Measurements from ENCODE around the gene CLEC1A. TPM values are rescaled to one million over a fixed set of nuclear protein-coding genes. Genes with fewer than 3 reads are reported as not detected.

Gene CLEC1A
- total RNA-seq, 4 donors from 2014 or later, result 6.0 to 19.4 (median 8.4) TPM

DNA sequence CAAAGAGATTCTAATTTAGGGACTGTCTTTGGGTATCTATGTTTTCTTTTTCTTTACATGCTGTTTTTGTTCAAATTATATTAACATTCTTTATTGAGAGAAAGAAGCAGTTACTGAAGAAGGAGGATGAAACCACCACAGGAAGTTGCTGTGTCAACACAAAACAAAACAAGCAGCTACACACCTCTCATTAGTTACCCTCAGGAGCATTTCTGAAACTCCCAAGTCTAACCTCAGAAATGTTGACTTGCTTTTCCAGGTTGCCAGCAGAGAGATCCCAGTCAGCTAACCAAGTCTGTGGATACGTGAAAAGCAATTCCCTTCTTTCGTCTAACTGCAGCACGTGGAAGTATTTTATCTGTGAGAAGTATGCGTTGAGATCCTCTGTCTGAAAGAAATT is 33.5 kb downstream of the CLEC1A start:
- no peak for DNase-seq (ENCODE audit: low spot score in 2 of 2)
- WGBS, 2 donors, result 56 to 68% methylated on average over 4 of the region's 4 CpGs
- Histone ChIP-seq H3K9me3 (no peaks in the 10 kb centered on the region), H3K27me3 (no peaks in the 10 kb centered on the region), H3K4me1 (peaks cover 0 to 23% (median 3%) of the 10 kb centered on the region in 4 donors), H3K4me3 (no peak overlapping the region), H3K27ac (no peak overlapping the region), H3K36me3 (no peaks in the 10 kb centered on the region)
- TF ChIP-seq EP300 (IDR thresholded peaks at IDR 0.05) (no peak), POLR2A (IDR thresholded peaks at IDR 0.05) (no peak), CTCF (IDR thresholded peaks at IDR 0.05) (no peak)

DNA sequence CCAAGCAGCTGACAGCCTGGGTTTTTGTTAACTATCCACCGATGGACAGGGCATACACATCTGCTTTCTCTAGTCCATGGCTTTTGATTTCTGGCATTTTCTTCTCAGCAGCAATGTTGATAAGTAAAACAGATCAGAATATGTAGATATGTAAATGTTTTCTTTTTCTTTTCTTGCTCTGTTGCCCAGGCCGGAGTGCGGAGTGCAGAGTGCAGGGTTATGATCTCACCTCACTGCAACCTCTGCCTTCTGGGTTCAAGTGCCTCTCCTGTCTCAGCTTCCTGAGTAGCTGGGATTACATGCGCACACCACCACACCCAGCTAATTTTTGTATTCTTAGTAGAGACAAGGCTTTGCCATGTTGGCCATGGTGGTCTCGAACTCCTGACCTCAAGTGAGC is 40.4 kb downstream of the CLEC1A start:
- 81 to 82% methylated on average over 5 of the region's 5 CpGs for WGBS, 2 donors
- no peaks in the 10 kb centered on the region for H3K9me3 ChIP-seq
- H3K4me1 ChIP-seq, result no peaks in the 10 kb centered on the region
- no peak overlapping the region for H3K4me3 ChIP-seq
- no peaks in the 10 kb centered on the region for H3K36me3 ChIP-seq
- TF ChIP-seq CTCF (IDR thresholded peaks at IDR 0.05), result no peak
- TF ChIP-seq EP300 (IDR thresholded peaks at IDR 0.05), result no peak
- TF ChIP-seq POLR2A (IDR thresholded peaks at IDR 0.05), result no peak
- no peak overlapping the region for H3K27ac ChIP-seq
- no peaks in the 10 kb centered on the region for H3K27me3 ChIP-seq
- DNase-seq (ENCODE audit: low spot score in 2 of 2), result no peak

- DNase-seq (ENCODE audit: low spot score in 2 of 2), result no peak
- H3K9me3 ChIP-seq, result peaks cover 0 to 9% (median 0%) of the 10 kb centered on the region in 4 donors
- H3K4me3 ChIP-seq, result no peak overlapping the region
- H3K4me1 ChIP-seq, result no peaks in the 10 kb centered on the region
- H3K27ac ChIP-seq, result no peak overlapping the region
- 79 to 81% methylated on average over 7 of the region's 7 CpGs for WGBS, 2 donors
- no peaks in the 10 kb centered on the region for H3K27me3 ChIP-seq
- TF ChIP-seq EP300 (IDR thresholded peaks at IDR 0.05) (no peak), CTCF (IDR thresholded peaks at IDR 0.05) (no peak), POLR2A (IDR thresholded peaks at IDR 0.05) (no peak)
- no peaks in the 10 kb centered on the region for H3K36me3 ChIP-seq
Observed at GRCh38 chr12:10052193-10052913, 46.4 kb downstream of the CLEC1A start.

- DNase-seq (ENCODE audit: low spot score in 2 of 2), result no peak
- WGBS, 2 donors, result 74 to 81% methylated on average over 3 of the region's 3 CpGs
- no peak overlapping the region for H3K4me3 ChIP-seq
- no peaks in the 10 kb centered on the region for H3K36me3 ChIP-seq
- TF ChIP-seq CTCF (IDR thresholded peaks at IDR 0.05), result no peak
- TF ChIP-seq EP300 (IDR thresholded peaks at IDR 0.05), result peak in 1 of 2 donors; percentile 21
- no peak for TF ChIP-seq POLR2A (IDR thresholded peaks at IDR 0.05)
- peaks cover 0 to 9% (median 0%) of the 10 kb centered on the region in 4 donors for H3K9me3 ChIP-seq
- H3K27me3 ChIP-seq, result no peaks in the 10 kb centered on the region
- H3K27ac ChIP-seq, result no peak overlapping the region
- H3K4me1 ChIP-seq, result no peaks in the 10 kb centered on the region
Observed at GRCh38 chr12:10048526-10048925, 50.3 kb downstream of the CLEC1A start.

DNA sequence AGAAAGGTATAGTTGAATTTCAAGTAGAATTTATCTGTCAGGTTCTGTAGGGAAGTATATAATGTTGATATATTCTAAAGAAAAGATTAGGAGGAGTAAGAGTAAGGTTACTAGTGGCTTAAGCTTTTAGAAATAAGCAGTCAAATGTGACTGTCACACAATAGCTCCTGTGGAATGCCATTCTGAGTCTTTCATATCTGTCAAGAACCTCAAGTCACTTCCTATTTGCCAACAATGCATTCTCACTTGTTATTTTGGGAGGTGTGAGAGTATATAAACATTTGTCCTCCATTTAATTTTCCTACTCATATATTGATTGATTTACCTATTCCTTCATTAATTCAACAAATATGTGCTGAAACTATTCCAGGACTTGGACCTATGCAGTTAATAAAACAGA is 56.6 kb downstream of the CLEC1A start:
- no peaks in the 10 kb centered on the region for H3K36me3 ChIP-seq
- DNase-seq (ENCODE audit: low spot score in 2 of 2), result no peak
- no peak overlapping the region for H3K27ac ChIP-seq
- TF ChIP-seq POLR2A (IDR thresholded peaks at IDR 0.05), result no peak
- TF ChIP-seq CTCF (IDR thresholded peaks at IDR 0.05), result no peak
- no peak for TF ChIP-seq EP300 (IDR thresholded peaks at IDR 0.05)
- H3K27me3 ChIP-seq, result no peaks in the 10 kb centered on the region
- no peaks in the 10 kb centered on the region for H3K9me3 ChIP-seq
- H3K4me3 ChIP-seq, result no peak overlapping the region
- no peaks in the 10 kb centered on the region for H3K4me1 ChIP-seq

Measured in tibial nerve (tissue), 4 donors.